Measurements from ENCODE around the gene RAD51B. TPM values are rescaled to one million over a fixed set of nuclear protein-coding genes. Genes with fewer than 3 reads are reported as not detected.

RAD51B gene
- polyA plus RNA-seq, 1 donor (not counting 4 experiments of a cell fraction or from before 2014, with no cell fraction given), result 13.3 TPM

- Histone ChIP-seq H3K27me3 (ENCODE audit: control insufficient read depth, extremely low read depth, insufficient read depth, low read length) (no peaks in the 10 kb centered on the region), H3K4me3 (ENCODE audit: control insufficient read depth in 2 of 3, extremely low read depth in 1 of 3, insufficient read depth in 2 of 3, low read depth in 1 of 3, low read length in 3 of 3) (no peak overlapping the region), H3K79me2 (ENCODE audit: control insufficient read depth, insufficient read depth, low read length) (no peaks in the 10 kb centered on the region), H3K9ac (ENCODE audit: control insufficient read depth, extremely low read depth, insufficient read depth, low read length) (no peak overlapping the region), H3K9me1 (ENCODE audit: control insufficient read depth, extremely low read depth, insufficient read depth, low read length) (no peaks in the 10 kb centered on the region), H3K27ac (ENCODE audit: control insufficient read depth, insufficient read depth, low read length) (no peak overlapping the region), H4K20me1 (ENCODE audit: control insufficient read depth, extremely low read depth, insufficient read depth, low read length) (no peaks in the 10 kb centered on the region), H3K4me1 (ENCODE audit: control insufficient read depth, extremely low read depth, insufficient read depth, low read length) (no peaks in the 10 kb centered on the region), H3K9me3 (ENCODE audit: control insufficient read depth, low read depth, low read length) (no peaks in the 10 kb centered on the region), H3K4me2 (ENCODE audit: control insufficient read depth, extremely low read depth, insufficient read depth, low read depth, low read length) (no peak overlapping the region), H3K36me3 (ENCODE audit: control insufficient read depth in 2 of 2, extremely low read depth in 1 of 2, insufficient read depth in 2 of 2, low read length in 2 of 2) (no peaks in the 10 kb centered on the region), H2AFZ (ENCODE audit: control insufficient read depth, low read length) (no peak overlapping the region)
- no peak for FAIRE-seq
- dilution Hi-C loops (cut with MboI; ENCODE audit: extremely low pct_ligation_motif_present, low sequenced_read_pairs), result no loop called here
- DNase-seq (ENCODE audit: low read depth, low spot score), result no peak
- TF ChIP-seq EZH2 (IDR thresholded peaks at IDR 0.05; ENCODE audit: low read length) (no peak), CTCF (optimal IDR thresholded peaks at IDR 0.05 in 1 of 3, IDR thresholded peaks at IDR 0.05 in 1 of 3, conservative IDR thresholded peaks at IDR 0.05 in 1 of 3; ENCODE audit: extremely low read depth in 1 of 3, insufficient read depth in 2 of 3, low read length in 3 of 3) (no peak)
These were observed 824.1 kb downstream of the RAD51B start for GRCh38 chr14:68643673-68644072.

- no peaks in the 10 kb centered on the region for H3K79me2 ChIP-seq (ENCODE audit: control insufficient read depth, insufficient read depth, low read length)
- dilution Hi-C loops (cut with MboI; ENCODE audit: extremely low pct_ligation_motif_present, low sequenced_read_pairs), result no loop called here
- H3K4me1 ChIP-seq (ENCODE audit: control insufficient read depth, extremely low read depth, insufficient read depth, low read length), result no peaks in the 10 kb centered on the region
- FAIRE-seq (no peak), DNase-seq (ENCODE audit: low read depth, low spot score) (no peak)
- no peak overlapping the region for H3K4me2 ChIP-seq (ENCODE audit: control insufficient read depth, extremely low read depth, insufficient read depth, low read depth, low read length)
- no peaks in the 10 kb centered on the region for H3K9me3 ChIP-seq (ENCODE audit: control insufficient read depth, low read depth, low read length)
- H3K4me3 ChIP-seq (ENCODE audit: control insufficient read depth in 2 of 3, extremely low read depth in 1 of 3, insufficient read depth in 2 of 3, low read depth in 1 of 3, low read length in 3 of 3), result no peak overlapping the region
- H3K27ac ChIP-seq (ENCODE audit: control insufficient read depth, insufficient read depth, low read length), result no peak overlapping the region
- H4K20me1 ChIP-seq (ENCODE audit: control insufficient read depth, extremely low read depth, insufficient read depth, low read length), result no peaks in the 10 kb centered on the region
- no peak for TF ChIP-seq EZH2 (IDR thresholded peaks at IDR 0.05; ENCODE audit: low read length)
- TF ChIP-seq CTCF (optimal IDR thresholded peaks at IDR 0.05 in 1 of 3, IDR thresholded peaks at IDR 0.05 in 1 of 3, conservative IDR thresholded peaks at IDR 0.05 in 1 of 3; ENCODE audit: extremely low read depth in 1 of 3, insufficient read depth in 2 of 3, low read length in 3 of 3), result no peak
- H2AFZ ChIP-seq (ENCODE audit: control insufficient read depth, low read length), result no peak overlapping the region
- H3K9ac ChIP-seq (ENCODE audit: control insufficient read depth, extremely low read depth, insufficient read depth, low read length), result no peak overlapping the region
- H3K27me3 ChIP-seq (ENCODE audit: control insufficient read depth, extremely low read depth, insufficient read depth, low read length), result no peaks in the 10 kb centered on the region
- no peaks in the 10 kb centered on the region for H3K36me3 ChIP-seq (ENCODE audit: control insufficient read depth in 2 of 2, extremely low read depth in 1 of 2, insufficient read depth in 2 of 2, low read length in 2 of 2)
- no peaks in the 10 kb centered on the region for H3K9me1 ChIP-seq (ENCODE audit: control insufficient read depth, extremely low read depth, insufficient read depth, low read length)
These were observed 824.5 kb downstream of the RAD51B start for GRCh38 chr14:68644101-68644500.

Data from keratinocyte (primary cell).